HCT116 (cell line): ENCODE results near the gene RNPS1.

ENCODE experiments used
- ELF1 ChIP-seq: IDR thresholded peaks from 2 replicates; pipeline ENCODE4 v1.6.1; 2012; ENCODE audit warnings: low read depth, borderline replicate concordance
- EZH2 ChIP-seq: fragments of 200-600 bp; sonication (generic); IDR thresholded peaks from 2 replicates; pipeline ENCODE4 v1.6.1; 2017; ENCODE audit warnings: antibody characterized with exemption, mixed run types
- EZH2phosphoT487 ChIP-seq: fragments of 200-600 bp; IDR thresholded peaks from 2 replicates; pipeline ENCODE4 v1.6.1; 2018; ENCODE audit warnings: antibody characterized with exemption, borderline replicate concordance
- JUND ChIP-seq: IDR thresholded peaks from 2 replicates; pipeline ENCODE4 v1.6.1; 2012
- POLR2A ChIP-seq: IDR thresholded peaks from 2 replicates; pipeline ENCODE4 v1.7.0; 2011; ENCODE audit warnings: borderline replicate concordance; ENCODE audit not compliant: insufficient read depth, insufficient read length; ENCODE audit errors: extremely low read depth
- POLR2AphosphoS5 ChIP-seq: IDR thresholded peaks from 2 replicates; pipeline ENCODE4 v1.6.1; 2011; ENCODE audit warnings: mild to moderate bottlenecking, low read depth, low read length, moderate library complexity
- ZFX ChIP-seq: fragments of 450-650 bp; IDR thresholded peaks from 2 replicates; pipeline ENCODE4 v1.6.1; 2017
- TF ChIP-seq, protein P1 (sequence below): IDR thresholded peaks from 2 replicates; pipeline ENCODE4 v1.6.1; 2012
- TF ChIP-seq, protein P2 (sequence below), 3 experiments: fragments of 200-600 bp in 1 of 3; sonication (generic) in 1 of 3; IDR thresholded peaks in 2 of 3; conservative IDR thresholded peaks in 1 of 3; 2 replicates each; pipeline ENCODE4 v1.5.1; 2012 to 2017; ENCODE audit warnings: low read depth in 2 of 3, low read length in 2 of 3, antibody characterized with exemption in 1 of 3, borderline replicate concordance in 1 of 3, control low read depth in 1 of 3, mild to moderate bottlenecking in 1 of 3, mixed read lengths in 1 of 3, mixed run types in 1 of 3, moderate library complexity in 1 of 3; ENCODE audit not compliant: insufficient read depth in 1 of 3
- TF ChIP-seq, protein P3 (sequence below): IDR thresholded peaks from 2 replicates; pipeline ENCODE4 v1.6.1; 2012; ENCODE audit warnings: low read depth

DNA sequence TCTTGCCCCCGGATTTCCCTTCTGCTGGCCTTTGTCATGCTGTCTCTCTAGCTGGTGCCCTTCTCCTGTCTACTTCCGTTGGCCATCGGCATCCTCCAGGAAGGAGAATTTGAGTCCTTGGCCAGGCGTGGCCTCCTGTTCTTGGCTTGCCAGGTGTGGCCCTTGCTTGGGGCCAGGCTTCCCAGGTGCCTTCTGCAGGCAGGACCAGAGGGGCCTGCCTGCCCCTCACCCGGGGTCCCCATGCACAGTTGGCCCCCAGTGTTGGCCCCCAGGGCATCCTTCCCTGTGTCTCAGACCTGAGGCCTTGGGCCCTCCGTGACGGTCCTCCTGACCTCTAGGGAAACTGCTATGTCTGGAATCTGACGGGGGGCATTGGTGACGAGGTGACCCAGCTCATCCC lies 60.1 kb downstream of the RNPS1 start:
- TF ChIP-seq EZH2: no peak
- TF ChIP-seq, protein P1, sequence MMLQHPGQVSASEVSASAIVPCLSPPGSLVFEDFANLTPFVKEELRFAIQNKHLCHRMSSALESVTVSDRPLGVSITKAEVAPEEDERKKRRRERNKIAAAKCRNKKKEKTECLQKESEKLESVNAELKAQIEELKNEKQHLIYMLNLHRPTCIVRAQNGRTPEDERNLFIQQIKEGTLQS: no peak
- TF ChIP-seq ELF1: no peak
- no peak for TF ChIP-seq POLR2A
- TF ChIP-seq, protein P2, sequence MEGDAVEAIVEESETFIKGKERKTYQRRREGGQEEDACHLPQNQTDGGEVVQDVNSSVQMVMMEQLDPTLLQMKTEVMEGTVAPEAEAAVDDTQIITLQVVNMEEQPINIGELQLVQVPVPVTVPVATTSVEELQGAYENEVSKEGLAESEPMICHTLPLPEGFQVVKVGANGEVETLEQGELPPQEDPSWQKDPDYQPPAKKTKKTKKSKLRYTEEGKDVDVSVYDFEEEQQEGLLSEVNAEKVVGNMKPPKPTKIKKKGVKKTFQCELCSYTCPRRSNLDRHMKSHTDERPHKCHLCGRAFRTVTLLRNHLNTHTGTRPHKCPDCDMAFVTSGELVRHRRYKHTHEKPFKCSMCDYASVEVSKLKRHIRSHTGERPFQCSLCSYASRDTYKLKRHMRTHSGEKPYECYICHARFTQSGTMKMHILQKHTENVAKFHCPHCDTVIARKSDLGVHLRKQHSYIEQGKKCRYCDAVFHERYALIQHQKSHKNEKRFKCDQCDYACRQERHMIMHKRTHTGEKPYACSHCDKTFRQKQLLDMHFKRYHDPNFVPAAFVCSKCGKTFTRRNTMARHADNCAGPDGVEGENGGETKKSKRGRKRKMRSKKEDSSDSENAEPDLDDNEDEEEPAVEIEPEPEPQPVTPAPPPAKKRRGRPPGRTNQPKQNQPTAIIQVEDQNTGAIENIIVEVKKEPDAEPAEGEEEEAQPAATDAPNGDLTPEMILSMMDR (IDR thresholded peaks at IDR 0.05 in 2 of 3, conservative IDR thresholded peaks at IDR 0.05 in 1 of 3; ENCODE audit: borderline replicate concordance in 1 of 3, insufficient read depth in 1 of 3, low read depth in 2 of 3, low read length in 2 of 3): no peak
- TF ChIP-seq, protein P3, sequence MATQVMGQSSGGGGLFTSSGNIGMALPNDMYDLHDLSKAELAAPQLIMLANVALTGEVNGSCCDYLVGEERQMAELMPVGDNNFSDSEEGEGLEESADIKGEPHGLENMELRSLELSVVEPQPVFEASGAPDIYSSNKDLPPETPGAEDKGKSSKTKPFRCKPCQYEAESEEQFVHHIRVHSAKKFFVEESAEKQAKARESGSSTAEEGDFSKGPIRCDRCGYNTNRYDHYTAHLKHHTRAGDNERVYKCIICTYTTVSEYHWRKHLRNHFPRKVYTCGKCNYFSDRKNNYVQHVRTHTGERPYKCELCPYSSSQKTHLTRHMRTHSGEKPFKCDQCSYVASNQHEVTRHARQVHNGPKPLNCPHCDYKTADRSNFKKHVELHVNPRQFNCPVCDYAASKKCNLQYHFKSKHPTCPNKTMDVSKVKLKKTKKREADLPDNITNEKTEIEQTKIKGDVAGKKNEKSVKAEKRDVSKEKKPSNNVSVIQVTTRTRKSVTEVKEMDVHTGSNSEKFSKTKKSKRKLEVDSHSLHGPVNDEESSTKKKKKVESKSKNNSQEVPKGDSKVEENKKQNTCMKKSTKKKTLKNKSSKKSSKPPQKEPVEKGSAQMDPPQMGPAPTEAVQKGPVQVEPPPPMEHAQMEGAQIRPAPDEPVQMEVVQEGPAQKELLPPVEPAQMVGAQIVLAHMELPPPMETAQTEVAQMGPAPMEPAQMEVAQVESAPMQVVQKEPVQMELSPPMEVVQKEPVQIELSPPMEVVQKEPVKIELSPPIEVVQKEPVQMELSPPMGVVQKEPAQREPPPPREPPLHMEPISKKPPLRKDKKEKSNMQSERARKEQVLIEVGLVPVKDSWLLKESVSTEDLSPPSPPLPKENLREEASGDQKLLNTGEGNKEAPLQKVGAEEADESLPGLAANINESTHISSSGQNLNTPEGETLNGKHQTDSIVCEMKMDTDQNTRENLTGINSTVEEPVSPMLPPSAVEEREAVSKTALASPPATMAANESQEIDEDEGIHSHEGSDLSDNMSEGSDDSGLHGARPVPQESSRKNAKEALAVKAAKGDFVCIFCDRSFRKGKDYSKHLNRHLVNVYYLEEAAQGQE: no peak
- TF ChIP-seq POLR2AphosphoS5: no peak
- TF ChIP-seq EZH2phosphoT487: no peak
- TF ChIP-seq JUND: no peak
- TF ChIP-seq ZFX: no peak
